Stimulated activated CD4-positive, alpha-beta T cell treated with anti-CD3 and anti-CD28 coated beads, TNF-alpha, amount 100 ng/mL, for 4 hours (primary cell): ENCODE measurements around the gene MOG.

Experiments
- DNase-seq, 3 experiments: peaks; one replicate each; pipeline ENCODE4 v3.0.0-alpha.2; 2020; ENCODE audit warnings: low read depth in 3 of 3

Gene MOG

DNA sequence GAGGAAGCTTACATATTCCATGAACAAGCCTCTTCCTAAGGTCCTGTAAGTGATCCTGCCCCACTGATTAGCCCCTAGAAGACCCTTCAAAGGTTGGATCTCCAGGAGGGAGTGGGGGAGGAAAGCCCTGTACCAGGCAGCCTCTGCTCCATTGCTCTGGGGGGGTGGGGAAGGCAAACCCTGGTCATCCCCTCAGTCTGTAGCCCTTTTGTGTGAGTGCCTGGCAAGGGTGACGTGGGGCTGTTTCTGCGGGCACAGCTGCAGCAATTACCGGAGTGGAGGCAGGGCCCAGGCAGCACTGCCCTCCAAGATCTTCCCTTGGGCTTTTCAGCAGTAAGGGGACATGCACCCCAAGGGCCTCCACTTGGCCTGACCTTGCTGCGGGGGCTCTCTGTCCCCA lies at the start of gene MOG:
Gene MOG (plus strand): TSS at position 295 of the 400 bp plus-strand sequence. CDS start 118 bp downstream, outside the sequence.
- DNase-seq = no peak

DNA sequence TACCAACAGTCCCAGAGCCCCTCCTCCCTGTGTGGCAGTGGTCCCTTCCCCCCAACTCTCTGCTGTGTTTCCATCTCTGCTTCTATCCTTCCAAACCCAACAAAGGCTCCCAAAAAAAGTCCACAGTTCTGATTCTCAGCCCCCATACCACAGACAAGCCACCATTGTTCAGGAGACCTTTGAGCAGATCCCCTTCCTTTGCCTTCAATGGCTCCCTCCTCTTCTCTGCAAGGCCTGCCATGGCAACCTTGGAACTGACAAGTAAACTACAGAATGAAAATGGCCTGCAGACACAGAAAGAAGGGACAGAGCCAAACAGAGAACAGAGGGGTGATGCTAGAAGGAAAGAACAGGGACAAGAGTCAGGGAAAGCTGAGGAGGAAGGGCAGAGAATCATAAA lies 48.8 kb upstream of the MOG start:
- DNase-seq = no peak

GRCh38 chr6:29610540-29610939 lies 46.4 kb upstream of the MOG start:
- DNase-seq = no peak

DNA sequence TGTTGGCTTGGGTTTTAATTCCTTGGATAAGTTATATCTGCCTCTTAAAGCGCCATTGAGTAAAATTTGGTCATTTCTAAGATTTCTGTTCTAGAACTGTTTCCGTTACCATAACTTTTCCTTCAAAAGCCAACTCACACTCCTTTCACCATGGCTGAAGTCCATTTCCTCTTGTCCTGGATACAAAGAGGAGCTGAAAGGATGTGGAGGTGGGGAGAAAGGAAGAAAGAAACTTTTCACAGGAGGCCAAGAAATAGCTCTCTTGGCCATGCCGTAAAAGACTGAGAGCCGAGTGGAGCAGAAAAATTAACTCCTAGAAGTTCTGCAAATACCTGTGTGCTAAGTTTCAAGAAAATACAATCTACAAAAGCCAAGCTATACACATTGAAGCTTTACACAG lies 45.5 kb upstream of the MOG start:
- no peak for DNase-seq

GRCh38 chr6:29617782-29618554 lies 38.9 kb upstream of the MOG start:
- no peak for DNase-seq

DNA sequence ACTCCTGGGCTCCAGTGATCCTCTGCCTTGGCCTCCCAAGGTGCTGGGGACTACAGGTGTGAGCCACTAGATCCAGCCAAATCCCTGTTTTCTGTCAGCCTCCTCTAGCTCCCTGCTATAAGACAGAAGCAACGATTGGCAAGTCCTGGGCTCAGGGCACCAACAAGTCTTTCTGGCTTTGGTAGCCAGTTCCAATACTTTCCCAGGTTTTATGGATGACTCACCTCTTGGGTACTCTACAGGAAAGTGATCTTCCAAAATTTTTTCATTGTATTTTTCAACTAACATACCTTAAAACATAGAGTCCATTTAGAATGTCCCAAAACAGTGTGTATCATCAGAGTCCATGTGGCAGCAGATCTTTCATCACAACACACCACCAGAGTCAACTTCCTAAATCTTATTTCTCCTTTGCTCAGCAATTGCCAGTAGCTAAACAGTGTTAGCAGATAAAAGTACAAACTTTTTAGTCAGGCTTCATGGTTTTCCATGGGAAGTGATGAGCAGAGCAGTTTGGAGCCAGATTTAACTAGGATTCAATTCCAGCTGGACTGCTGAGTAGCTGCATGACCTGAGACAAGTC lies 37.2 kb upstream of the MOG start:
- no peak for DNase-seq

- DNase-seq = no peak
These were observed 36.3 kb upstream of the MOG start for GRCh38 chr6:29620630-29621029.

DNA sequence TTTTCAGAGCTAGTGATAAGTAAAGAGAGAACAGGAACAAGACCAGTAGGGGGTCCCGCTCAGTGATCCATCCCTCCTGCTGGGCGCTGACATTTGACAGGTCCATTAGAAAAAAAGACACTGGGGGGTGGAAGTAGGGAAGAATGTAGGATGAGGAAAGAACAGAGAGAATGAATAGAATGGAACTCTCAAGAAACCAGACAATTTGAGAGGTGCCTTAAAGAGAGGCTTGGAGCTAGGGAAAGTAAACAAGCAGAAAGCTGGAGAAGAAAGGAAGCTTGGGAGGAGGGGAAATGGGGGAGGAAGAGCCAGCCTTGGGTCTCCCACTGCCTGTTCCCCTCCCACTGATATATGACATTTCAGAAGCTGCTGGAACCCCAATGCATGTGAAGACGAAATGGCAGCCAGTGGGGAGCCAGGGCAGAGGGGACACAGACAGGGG lies 32.4 kb upstream of the MOG start:
- no peak for DNase-seq

GRCh38 chr6:29625337-29625930 lies 31.5 kb upstream of the MOG start:
- no peak for DNase-seq

GRCh38 chr6:29626948-29627754 lies 29.7 kb upstream of the MOG start:
- DNase-seq = no peak

GRCh38 chr6:29627755-29628418 lies 29.0 kb upstream of the MOG start:
- DNase-seq = peak; percentile 26 to 42 (median 27)

DNA sequence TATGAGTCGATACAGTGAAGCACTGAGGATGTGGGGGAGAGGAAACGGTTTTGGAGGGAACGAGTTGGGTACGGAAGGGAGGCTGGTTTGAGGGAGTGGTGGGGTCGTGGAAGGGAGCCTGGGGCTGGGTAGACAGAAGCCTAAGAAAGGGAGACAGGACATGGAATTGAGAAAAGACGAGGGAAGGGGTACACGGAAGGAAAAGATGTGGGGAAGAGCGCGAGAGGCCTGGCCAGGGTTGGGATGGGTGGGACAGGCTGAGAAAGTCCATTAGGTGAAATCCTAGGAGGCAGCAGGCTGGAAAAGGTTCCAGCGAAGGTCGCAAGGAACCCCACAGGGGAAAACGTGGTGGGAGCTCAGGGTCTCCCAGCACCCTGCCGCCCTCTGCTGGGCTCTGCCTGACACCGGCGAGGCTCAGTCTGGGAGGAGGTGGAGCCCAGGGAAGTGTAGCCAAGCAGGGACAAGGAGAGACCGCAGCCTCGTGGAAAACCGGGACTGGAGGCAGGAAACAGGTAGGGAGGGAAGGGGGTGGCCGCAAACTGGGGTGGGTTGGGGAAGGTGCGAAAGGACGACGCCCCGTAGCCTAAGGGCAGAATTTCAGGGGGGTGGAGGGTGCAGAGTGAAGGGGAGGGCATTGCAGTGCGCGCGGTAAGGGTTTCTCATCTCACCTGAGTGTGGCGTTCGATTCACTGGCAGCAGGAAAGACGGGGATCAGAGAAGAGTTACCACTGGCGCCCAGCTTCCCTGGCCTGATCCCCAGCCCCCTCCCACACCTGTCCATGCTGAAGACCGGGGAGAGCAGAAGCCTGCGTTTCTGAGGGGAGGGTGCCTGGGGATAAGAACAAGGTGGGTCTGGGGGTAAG lies 28.2 kb upstream of the MOG start:
- peak; percentile 33 to 38 (median 37) for DNase-seq

- no peak for DNase-seq
These were observed 27.3 kb upstream of the MOG start for GRCh38 chr6:29629571-29629970.

DNA sequence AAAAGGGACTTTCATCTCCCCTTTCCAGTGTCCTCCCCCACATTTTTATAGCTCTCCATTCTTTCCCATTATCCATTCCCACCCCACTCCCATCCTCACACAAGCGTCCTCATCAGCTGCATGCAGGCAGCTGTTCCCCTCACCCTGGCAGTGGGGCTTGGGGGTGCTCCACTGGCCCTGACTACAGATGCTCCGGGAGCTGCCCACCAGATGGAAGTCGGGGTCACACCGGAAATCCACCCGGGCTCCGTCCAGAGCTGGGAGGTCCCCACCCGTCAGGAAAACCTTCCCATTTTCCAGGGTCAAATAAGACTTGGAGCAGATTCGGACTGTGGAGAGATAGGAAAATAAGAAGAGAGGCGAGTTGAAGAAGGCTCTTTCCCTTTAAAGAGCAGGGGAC lies 26.6 kb upstream of the MOG start:
- DNase-seq = no peak

DNA sequence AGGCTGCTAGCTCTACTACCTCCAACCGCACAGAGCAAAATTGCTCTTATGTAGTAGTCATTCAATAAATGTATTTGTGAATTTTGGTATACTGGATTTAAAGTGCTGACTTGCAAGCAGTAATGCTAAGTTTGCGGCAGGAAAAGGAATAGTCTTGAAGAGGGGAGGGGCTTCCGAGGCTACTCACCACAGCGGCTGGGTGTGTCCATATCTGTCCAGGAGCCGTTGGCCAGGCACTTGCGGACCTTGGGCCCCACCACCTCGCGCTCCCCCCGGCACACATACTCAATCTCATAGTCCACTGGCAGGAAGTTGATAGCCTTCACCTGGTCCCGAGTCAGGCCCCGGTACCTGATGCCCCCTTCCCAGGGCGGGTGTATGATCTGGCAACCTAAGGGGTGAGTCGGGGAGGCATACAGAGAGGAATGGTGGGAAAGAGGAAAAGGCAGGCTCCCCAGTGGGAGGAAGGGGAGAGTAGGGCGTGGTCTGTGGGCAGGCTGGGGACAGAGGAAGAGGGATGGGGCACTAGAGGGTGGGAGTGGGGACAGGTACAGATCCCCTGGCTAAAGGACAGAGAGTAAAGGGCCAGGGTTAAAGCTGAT lies 25.6 kb upstream of the MOG start:
- DNase-seq = no peak

- DNase-seq = peak; percentile 27 to 63 (median 55)
These were observed 24.8 kb upstream of the MOG start for GRCh38 chr6:29631860-29632731.

DNA sequence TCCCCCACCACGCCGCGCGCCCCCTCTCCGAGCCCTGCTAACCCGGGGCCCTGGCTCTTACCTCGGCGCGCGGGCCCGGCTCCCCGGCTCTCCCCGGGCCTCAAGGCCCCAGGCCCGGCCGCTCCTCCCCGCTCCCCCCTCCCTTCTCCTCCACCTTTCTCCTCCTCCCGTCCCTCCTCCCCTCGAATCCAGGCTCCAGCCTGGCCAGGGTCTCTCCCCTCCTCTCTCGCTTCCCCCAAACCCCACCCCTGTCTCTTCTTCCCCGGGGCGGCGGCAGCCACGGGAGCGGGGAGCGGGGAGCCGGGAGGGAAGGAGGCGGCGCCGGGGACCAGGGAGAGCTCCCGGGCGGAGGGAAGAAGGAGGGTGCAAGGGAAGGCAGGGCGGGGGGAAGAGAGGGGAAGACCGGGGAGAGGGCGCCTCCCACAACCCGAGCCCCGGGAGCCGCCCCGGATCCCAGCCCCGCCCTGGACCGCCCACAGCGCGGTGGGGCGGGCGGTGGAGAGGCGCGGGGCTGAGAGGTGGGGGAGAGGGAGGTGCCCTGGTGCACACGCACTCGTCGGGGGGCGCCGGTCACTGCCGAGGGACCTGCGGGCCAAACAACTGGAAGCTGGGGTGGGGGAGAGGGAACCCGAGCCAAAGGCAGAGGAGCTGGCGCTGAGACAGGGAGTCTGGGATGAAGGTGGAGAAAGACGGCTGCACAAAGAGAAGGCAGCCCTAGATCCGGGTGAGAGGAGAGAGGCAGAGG lies 23.9 kb upstream of the MOG start, which contains the start of gene GABBR1:
Gene GABBR1 (minus strand): TSS at position 395 of the 745 bp plus-strand sequence. CDS start 798 bp downstream, outside the sequence.
- DNase-seq = peak; percentile 50 to 62 (median 56)

DNA sequence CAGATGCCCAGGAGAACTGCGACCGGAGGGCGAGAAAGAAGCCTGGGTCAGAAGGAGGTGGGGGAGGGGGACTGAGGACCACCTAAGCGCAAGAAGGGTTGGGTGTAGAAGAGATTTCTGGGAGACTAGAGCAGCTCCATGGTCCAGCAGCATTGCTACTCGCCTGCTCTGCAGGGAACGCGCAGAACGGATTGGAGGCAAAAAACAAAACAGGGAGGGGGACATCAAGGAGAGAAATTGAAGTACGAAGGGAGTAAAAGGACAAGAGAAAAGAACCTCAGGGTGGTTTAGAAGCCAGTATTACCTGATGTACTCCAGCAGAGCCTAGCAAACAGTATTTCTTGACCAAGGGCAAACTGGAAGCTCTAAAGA lies 23.4 kb upstream of the MOG start:
- DNase-seq = no peak
